ENCODE measurements around the gene IVD. TPM values are rescaled to one million over a fixed set of nuclear protein-coding genes. Genes with fewer than 3 reads are reported as not detected.
A peak's percentile ranks its signal among the peaks of the same experiment; 100 is the strongest.

IVD gene
- total and polyA plus RNA-seq, 2 donors from 2014 or later, result 76.9 to 83.0 TPM

DNA sequence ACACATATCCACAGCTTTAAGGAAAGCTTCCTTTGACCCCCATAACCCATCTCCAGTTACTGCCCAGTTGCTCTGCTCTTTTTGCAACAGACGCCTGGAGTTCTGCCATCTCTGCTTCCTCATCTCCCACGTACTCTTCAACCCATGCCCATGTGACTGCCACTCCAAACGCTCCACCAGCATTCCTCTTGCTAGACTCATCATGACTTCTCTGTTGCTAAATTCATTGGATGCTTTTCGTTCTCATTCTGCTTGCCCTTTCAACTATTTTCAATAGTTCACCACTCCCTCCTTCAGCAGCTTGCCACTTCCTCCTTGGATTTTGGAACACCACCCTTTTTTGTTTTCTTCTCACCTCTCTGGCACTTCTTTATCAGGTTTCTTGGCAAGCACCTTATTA, 25.7 kb upstream of the IVD start:
- no peak for FAIRE-seq
- no peak overlapping the region for H3K27ac ChIP-seq (ENCODE audit: low read depth in 2 of 2, low read length in 2 of 2)
- H3K27me3 ChIP-seq (ENCODE audit: control insufficient read depth, insufficient read depth, low read length), result no peaks in the 10 kb centered on the region
- no peak overlapping the region for H3K9ac ChIP-seq (ENCODE audit: low read length in 3 of 3)
- intact Hi-C loops (cut with DNase I), result no loop called here
- H3K9me3 ChIP-seq (ENCODE audit: control insufficient read depth in 2 of 3, insufficient read depth in 1 of 3, low read length in 3 of 3), result no peaks in the 10 kb centered on the region
- peaks cover 0 to 11% (median 9%) of the 10 kb centered on the region in 3 donors for H3K4me1 ChIP-seq (ENCODE audit: control insufficient read depth in 2 of 3, insufficient read depth in 2 of 3, low read depth in 1 of 3, low read length in 3 of 3)
- TF ChIP-seq, protein P1, sequence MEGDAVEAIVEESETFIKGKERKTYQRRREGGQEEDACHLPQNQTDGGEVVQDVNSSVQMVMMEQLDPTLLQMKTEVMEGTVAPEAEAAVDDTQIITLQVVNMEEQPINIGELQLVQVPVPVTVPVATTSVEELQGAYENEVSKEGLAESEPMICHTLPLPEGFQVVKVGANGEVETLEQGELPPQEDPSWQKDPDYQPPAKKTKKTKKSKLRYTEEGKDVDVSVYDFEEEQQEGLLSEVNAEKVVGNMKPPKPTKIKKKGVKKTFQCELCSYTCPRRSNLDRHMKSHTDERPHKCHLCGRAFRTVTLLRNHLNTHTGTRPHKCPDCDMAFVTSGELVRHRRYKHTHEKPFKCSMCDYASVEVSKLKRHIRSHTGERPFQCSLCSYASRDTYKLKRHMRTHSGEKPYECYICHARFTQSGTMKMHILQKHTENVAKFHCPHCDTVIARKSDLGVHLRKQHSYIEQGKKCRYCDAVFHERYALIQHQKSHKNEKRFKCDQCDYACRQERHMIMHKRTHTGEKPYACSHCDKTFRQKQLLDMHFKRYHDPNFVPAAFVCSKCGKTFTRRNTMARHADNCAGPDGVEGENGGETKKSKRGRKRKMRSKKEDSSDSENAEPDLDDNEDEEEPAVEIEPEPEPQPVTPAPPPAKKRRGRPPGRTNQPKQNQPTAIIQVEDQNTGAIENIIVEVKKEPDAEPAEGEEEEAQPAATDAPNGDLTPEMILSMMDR (IDR thresholded peaks at IDR 0.05; ENCODE audit: borderline replicate concordance, extremely low read depth, insufficient read depth), result no peak
- no peak overlapping the region for H3K4me3 ChIP-seq (ENCODE audit: low read length in 3 of 3)
- no peak for DNase-seq
- no peaks in the 10 kb centered on the region for H3K36me3 ChIP-seq (ENCODE audit: control insufficient read depth in 2 of 3, insufficient read depth in 3 of 3, low read length in 3 of 3)

DNA sequence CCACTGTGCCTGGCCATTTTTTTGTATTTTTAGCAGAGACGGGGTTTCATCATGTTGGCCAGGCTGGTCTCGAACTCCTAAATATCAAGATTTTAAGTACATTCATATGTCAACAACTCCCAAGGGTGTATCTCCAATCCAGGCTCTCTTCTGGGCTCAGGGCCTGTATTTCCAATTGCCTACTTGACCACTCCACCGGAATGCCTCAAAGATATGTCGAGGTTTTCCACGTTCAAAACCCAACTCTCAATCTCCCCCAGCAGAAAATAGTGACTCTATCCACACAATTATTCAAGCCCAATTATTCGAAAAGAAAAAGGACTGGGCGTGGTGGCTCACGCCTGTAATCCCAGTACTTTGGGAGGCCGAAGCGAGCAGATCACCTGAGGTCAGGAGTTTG, 25.0 kb upstream of the IVD start:
- Histone ChIP-seq H3K36me3 (ENCODE audit: control insufficient read depth in 2 of 3, insufficient read depth in 3 of 3, low read length in 3 of 3) (no peaks in the 10 kb centered on the region), H3K27ac (ENCODE audit: low read depth in 2 of 2, low read length in 2 of 2) (no peak overlapping the region), H3K27me3 (ENCODE audit: control insufficient read depth, insufficient read depth, low read length) (no peaks in the 10 kb centered on the region), H3K9ac (ENCODE audit: low read length in 3 of 3) (no peak overlapping the region), H3K4me3 (ENCODE audit: low read length in 3 of 3) (no peak overlapping the region), H3K9me3 (ENCODE audit: control insufficient read depth in 2 of 3, insufficient read depth in 1 of 3, low read length in 3 of 3) (no peaks in the 10 kb centered on the region), H3K4me1 (ENCODE audit: control insufficient read depth in 2 of 3, insufficient read depth in 2 of 3, low read depth in 1 of 3, low read length in 3 of 3) (peaks cover 0 to 11% (median 9%) of the 10 kb centered on the region in 3 donors)
- FAIRE-seq, result no peak
- DNase-seq, result no peak
- intact Hi-C loops (cut with DNase I), result no loop called here
- TF ChIP-seq, protein P1 (IDR thresholded peaks at IDR 0.05; ENCODE audit: borderline replicate concordance, extremely low read depth, insufficient read depth), result no peak

DNA sequence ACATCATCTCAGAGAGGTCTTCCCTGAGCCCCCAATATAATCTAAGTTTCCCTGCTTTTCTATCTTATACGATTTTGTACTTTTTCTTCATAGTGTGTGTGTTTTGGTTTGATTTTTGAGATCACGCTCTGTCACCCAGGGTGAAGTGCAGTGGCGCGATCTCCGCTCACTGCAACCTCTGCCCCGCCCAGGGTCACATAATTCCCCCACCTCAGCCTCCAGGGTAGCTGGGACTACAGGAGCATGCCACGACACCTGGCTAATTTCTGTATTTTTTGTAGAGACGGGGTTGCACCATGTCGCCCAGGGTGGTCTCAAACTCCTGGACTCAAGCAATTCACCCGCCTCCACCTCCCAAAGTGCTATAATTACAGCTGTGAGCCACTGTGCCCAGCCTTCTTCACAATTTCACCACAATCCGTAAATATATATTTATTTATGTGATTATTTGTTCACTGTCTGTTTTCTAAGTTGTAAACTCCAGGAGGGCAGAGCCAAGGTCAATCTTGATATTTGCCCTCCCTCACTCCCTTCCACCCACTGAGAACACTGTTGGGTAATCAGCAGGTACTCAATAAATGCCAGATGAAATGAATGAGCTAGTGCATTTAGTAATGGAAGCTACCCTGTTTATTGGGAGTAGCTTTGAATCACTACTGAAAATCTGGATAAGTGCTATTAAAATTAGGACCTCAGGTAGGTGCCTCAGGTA, 23.6 kb upstream of the IVD start:
- no peak overlapping the region for H3K9ac ChIP-seq (ENCODE audit: low read length in 3 of 3)
- TF ChIP-seq, protein P1 (IDR thresholded peaks at IDR 0.05; ENCODE audit: borderline replicate concordance, extremely low read depth, insufficient read depth), result no peak
- H3K27me3 ChIP-seq (ENCODE audit: control insufficient read depth, insufficient read depth, low read length), result no peaks in the 10 kb centered on the region
- FAIRE-seq (no peak), DNase-seq (no peak)
- intact Hi-C loops (cut with DNase I), result no loop called here
- no peak overlapping the region for H3K27ac ChIP-seq (ENCODE audit: low read depth in 2 of 2, low read length in 2 of 2)
- H3K4me1 ChIP-seq (ENCODE audit: control insufficient read depth in 2 of 3, insufficient read depth in 2 of 3, low read depth in 1 of 3, low read length in 3 of 3), result peaks cover 0 to 11% (median 9%) of the 10 kb centered on the region in 3 donors
- peak overlapping the region in 2 of 3 donors; percentile 86 to 87 for H3K4me3 ChIP-seq (ENCODE audit: low read length in 3 of 3)
- H3K9me3 ChIP-seq (ENCODE audit: control insufficient read depth in 2 of 3, insufficient read depth in 1 of 3, low read length in 3 of 3), result no peaks in the 10 kb centered on the region
- H3K36me3 ChIP-seq (ENCODE audit: control insufficient read depth in 2 of 3, insufficient read depth in 3 of 3, low read length in 3 of 3), result peaks cover 0 to 5% (median 2%) of the 10 kb centered on the region in 3 donors
